Neural cell (in vitro differentiated cells): ENCODE results near the gene CDK11A.

ENCODE experiments used
- CTCF ChIP-seq: fragments of 450-650 bp; IDR thresholded peaks from 2 replicates; pipeline ENCODE4 v1.5.1; 2014; ENCODE audit warnings: antibody characterized with exemption, mild to moderate bottlenecking, moderate library complexity; ENCODE audit not compliant: poor library complexity, severe bottlenecking
- EZH2 ChIP-seq: fragments of 200-600, 300-800 bp; shearing (Covaris generic), sonication (generic); IDR thresholded peaks from 2 replicates; pipeline ENCODE4 v1.6.1; 2014; ENCODE audit warnings: antibody characterized with exemption, low read length, borderline replicate concordance, mild to moderate bottlenecking; ENCODE audit not compliant: insufficient read depth, poor library complexity, severe bottlenecking
- MXI1 ChIP-seq: fragments of 450-650 bp; conservative IDR thresholded peaks from 2 replicates; pipeline ENCODE4 v1.6.1; 2014; ENCODE audit warnings: antibody characterized with exemption, mild to moderate bottlenecking; ENCODE audit not compliant: poor library complexity, severe bottlenecking
- POLR2AphosphoS5 ChIP-seq: IDR thresholded peaks from 2 replicates; pipeline ENCODE4 v1.6.1; 2012

- TF ChIP-seq CTCF (no peak), EZH2 (no peak), POLR2AphosphoS5 (no peak), MXI1 (no peak)
Observed at GRCh38 chr1:1677718-1678580, 46.2 kb downstream of the CDK11A start.
